Measurements from ENCODE around the gene PRKN.
A peak's percentile ranks its signal among the peaks of the same experiment; 100 is the strongest.

The PRKN gene

GRCh38 chr6:161443848-161444247, 1283.7 kb downstream of the PRKN start:
- no peak for TF ChIP-seq CTCF (IDR thresholded peaks at IDR 0.05; ENCODE audit: low read length, missing control alignments)
- no peak for DNase-seq (ENCODE audit: low read depth)
- H3K4me3 ChIP-seq (replicated peaks; ENCODE audit: low read depth, low read length), result no peak overlapping the region

GRCh38 chr6:161442420-161442819, 1285.1 kb downstream of the PRKN start:
- H3K4me3 ChIP-seq (replicated peaks; ENCODE audit: low read depth, low read length), result no peak overlapping the region
- DNase-seq (ENCODE audit: low read depth), result no peak
- no peak for TF ChIP-seq CTCF (IDR thresholded peaks at IDR 0.05; ENCODE audit: low read length, missing control alignments)

DNA sequence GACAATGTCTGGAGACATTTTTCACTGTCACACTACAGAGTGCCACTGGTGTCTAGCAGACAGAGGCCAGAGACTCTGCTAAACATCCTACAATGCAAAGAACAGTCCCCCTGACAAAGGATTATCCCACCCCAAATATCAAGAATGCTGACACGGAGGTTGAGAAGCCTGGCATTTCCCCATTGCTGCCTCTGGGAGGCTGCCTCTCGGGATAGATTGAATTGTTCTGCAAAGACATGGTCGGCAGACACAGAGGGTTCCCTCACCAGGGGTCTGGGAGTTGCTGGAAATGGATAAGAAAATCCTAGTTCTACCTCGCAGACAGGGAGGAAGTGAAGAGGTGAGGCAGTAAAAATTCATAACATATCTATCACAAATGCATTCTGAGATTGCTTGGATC, 1287.3 kb downstream of the PRKN start:
- TF ChIP-seq CTCF (IDR thresholded peaks at IDR 0.05; ENCODE audit: low read length, missing control alignments), result no peak
- DNase-seq (ENCODE audit: low read depth), result no peak
- no peak overlapping the region for H3K4me3 ChIP-seq (replicated peaks; ENCODE audit: low read depth, low read length)

DNA sequence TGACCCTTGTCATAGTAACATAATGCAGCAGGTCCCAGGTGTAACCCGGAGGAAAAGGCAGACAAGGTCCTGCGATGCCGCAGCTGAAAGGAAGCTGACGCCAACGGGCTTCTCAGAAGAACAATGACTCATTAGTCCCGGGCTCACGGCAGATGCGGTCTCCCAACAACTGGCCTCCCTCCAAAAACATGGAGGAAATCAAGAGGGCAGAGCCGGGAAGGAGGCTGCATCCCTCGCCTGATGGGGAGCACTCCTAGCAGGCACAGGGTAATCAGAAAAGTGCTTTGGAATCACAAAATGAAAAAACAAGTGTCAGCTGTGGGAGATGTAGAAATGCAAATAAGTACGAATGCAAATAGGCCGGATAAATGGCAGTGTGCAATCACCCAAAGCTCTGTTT, 1288.5 kb downstream of the PRKN start:
- DNase-seq (ENCODE audit: low read depth), result peak; percentile 96
- H3K4me3 ChIP-seq (replicated peaks; ENCODE audit: low read depth, low read length), result no peak overlapping the region

DNA sequence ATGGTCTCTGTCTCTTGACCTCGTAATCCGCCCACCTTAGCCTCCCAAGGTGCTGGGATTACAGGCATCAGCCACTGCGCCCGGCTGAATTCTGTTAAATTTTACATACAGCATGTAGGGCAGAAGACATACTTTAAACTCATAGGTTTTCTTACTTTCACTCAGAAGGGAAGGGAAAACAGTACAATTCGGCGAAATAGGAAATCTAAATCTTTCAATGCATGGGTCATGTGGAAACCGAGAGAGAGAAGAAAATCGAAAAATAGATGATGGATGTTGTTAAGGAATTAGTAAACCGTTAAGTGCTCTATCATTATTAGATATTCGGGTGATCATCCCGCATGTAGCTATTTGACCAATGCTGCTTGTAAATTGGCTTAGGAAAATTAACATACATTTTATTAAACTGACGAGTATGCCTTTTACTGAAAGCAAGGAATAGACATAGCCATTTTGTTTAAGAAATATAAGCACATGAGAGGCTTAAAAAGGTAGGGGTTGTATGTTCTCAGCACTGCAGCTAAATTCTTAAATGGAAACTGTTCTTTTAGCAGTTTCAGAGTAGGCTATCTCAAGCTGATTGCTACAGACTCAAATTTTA, 1289.0 kb downstream of the PRKN start:
- TF ChIP-seq CTCF (IDR thresholded peaks at IDR 0.05; ENCODE audit: low read length, missing control alignments), result no peak
- no peak overlapping the region for H3K4me3 ChIP-seq (replicated peaks; ENCODE audit: low read depth, low read length)
- DNase-seq (ENCODE audit: low read depth), result no peak

More for the DNA sequence above, 1288.5 kb downstream of the PRKN start:
- no peak for TF ChIP-seq CTCF (IDR thresholded peaks at IDR 0.05; ENCODE audit: low read length, missing control alignments)

DNA sequence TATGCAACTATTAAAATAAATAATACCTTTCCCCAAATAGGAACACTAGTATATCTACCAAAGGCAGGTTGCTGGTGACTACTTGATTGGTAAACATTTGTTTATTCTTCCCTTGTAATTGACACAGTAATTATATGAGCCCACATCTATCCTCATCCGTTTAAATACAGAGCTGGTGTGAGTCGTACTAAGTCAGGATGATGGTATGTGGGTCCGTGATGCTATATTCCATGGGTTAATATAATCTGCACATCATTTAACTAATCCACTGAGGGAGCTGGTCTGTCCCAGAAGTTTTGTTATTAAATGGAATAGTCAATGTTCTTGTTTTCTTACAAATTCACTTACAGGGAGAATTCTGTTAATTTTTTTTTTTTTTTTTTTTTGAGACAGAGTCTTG, 1289.7 kb downstream of the PRKN start:
- DNase-seq (ENCODE audit: low read depth), result no peak

More for the DNA sequence above, 1289.7 kb downstream of the PRKN start:
- H3K4me3 ChIP-seq (replicated peaks; ENCODE audit: low read depth, low read length), result no peak overlapping the region
- TF ChIP-seq CTCF (IDR thresholded peaks at IDR 0.05; ENCODE audit: low read length, missing control alignments), result no peak
